Tibial nerve (tissue), 4 donors: ENCODE measurements around the gene ATP11A.

Experiments
- CTCF ChIP-seq, 5 experiments: fragments of 200-600 bp in 3 of 5; fragments of 450-650 bp in 2 of 5; sonication (generic) in 3 of 5; IDR thresholded peaks; one replicate each; pipeline ENCODE4 v1.5.1; 2016 to 2019; ENCODE audit warnings: antibody characterized with exemption in 5 of 5, mild to moderate bottlenecking in 3 of 5, moderate library complexity in 2 of 5
- EP300 ChIP-seq, 2 donors: sonication (generic); formaldehyde crosslinking; IDR thresholded peaks; one replicate each; pipeline ENCODE4 v1.6.1; 2017; ENCODE audit warnings: antibody characterized with exemption in 2 of 2, mild to moderate bottlenecking in 1 of 2
- POLR2A ChIP-seq, 2 donors: fragments of 450-650 bp; IDR thresholded peaks; one replicate each; pipeline ENCODE4 v1.6.1; 2017; ENCODE audit warnings: antibody characterized with exemption in 2 of 2, mild to moderate bottlenecking in 2 of 2, moderate library complexity in 2 of 2

- TF ChIP-seq EP300 (IDR thresholded peaks at IDR 0.05) = no peak
- TF ChIP-seq CTCF (IDR thresholded peaks at IDR 0.05) = no peak
- no peak for TF ChIP-seq POLR2A (IDR thresholded peaks at IDR 0.05)
These were observed 37.7 kb downstream of the ATP11A start for GRCh38 chr13:112727581-112727980.
